ENCODE data around the gene PCYT1A.

- TF ChIP-seq CTCF (IDR thresholded peaks at IDR 0.05) = no peak
- no peak for TF ChIP-seq TCF7L2 (IDR thresholded peaks at IDR 0.05; ENCODE audit: low read depth, low read length)
- TF ChIP-seq SIN3A (IDR thresholded peaks at IDR 0.05; ENCODE audit: borderline replicate concordance, insufficient read depth, low read depth, low read length) = no peak
Measured at GRCh38 chr3:196225763-196226364, 61.7 kb downstream of the PCYT1A start.
